HG02885 (cell line): Measurements from ENCODE around the gene PRSS22.

Source experiments
- ATAC-seq: cut with Tn5 transposase; IDR thresholded peaks from one replicate; pipeline ENCODE4 v1.9.1; 2021; ENCODE audit warnings: mild to moderate bottlenecking; ENCODE audit not compliant: unreplicated experiment, poor library complexity

Gene PRSS22

DNA sequence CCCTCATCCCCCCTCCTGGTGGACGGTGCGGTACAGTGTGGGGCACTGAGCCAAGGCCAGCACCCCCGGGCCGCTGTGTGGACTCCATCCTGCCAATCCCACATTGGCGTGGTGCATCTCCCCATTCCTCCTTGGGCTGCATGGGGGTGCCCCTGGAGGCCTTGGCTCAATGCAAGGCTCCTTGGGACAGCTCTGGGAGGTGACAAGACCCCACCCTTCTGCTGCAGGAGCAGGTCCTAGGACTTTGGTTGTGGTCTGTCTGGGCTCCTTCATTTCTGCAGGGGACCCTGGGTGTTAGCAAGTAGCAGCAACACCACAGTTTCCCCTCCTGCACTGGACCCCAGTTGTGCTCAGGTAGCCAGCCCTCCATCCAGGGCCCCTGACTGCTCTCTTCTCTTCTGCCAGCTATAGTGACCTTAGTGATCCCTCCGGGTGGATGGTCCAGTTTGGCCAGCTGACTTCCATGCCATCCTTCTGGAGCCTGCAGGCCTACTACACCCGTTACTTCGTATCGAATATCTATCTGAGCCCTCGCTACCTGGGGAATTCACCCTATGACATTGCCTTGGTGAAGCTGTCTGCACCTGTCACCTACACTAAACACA is 39.6 kb downstream of the PRSS22 start:
- no peak for ATAC-seq

GRCh38 chr16:2817340-2818271 is 40.4 kb downstream of the PRSS22 start:
- ATAC-seq = no peak

- no peak for ATAC-seq
Measured at GRCh38 chr16:2816751-2817339, 41.1 kb downstream of the PRSS22 start, which contains the start of gene PRSS21. PRSS21 (plus strand) TSS chr16:2817237; CDS start chr16:2817269, 32 bp downstream.

DNA sequence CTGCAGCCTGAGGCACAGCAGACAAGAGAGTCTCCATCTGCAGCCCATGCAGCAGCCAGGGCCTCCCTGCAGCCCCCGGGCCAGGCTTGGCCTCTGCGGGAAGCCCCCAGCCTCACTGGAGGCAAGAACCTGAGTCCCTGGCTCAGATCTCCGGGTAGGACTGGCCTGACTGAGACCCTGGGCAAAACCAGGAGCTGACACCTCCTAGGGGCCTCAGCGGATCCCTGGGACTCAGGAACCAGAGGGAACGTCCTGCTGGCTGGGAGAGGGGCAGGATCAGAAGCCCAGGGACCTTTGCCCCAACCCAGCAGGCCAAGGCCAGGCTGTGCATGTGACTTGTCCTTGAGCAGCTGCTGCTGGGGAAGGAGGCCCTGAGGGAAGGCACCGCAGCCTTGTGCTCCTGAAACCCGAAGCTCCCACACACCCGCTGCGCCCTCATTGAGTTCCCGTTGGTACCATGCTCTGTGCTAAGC is 42.6 kb downstream of the PRSS22 start:
- ATAC-seq = no peak

DNA sequence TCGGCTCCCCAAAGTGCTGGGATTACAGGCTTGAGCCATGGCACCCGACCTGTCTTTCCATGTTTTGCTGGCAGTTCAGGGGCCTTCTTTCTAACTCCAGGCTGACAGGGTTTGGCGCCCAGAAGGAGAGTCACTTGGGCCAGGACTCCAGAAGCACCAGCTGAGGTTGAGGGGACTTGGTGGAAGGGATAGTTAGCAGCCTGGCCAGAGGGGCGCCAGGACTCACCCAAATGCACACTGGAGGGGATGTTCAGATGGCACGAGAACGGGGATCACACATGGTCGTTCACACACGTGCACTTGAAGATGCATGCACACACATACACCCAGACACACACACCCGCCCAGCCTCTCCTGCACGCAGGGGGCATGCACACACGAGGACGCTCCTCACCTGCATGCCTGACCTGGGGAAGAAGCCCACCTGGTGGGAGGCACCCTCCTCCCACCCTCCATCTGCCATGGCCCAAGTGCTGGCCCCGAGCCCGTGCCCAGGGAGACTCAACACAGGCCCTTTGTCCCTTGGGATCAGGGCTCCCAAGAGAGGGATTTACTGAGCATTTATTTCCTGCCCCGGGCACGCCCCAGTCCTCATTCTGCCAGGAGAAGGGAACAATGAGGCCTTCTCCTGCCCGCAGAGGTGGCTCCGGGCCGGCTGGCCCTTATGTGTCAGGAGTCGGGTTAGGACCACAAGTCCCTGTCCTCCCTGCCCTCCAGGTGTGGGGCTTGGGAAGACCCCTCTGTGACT is 43.2 kb downstream of the PRSS22 start:
- no peak for ATAC-seq

DNA sequence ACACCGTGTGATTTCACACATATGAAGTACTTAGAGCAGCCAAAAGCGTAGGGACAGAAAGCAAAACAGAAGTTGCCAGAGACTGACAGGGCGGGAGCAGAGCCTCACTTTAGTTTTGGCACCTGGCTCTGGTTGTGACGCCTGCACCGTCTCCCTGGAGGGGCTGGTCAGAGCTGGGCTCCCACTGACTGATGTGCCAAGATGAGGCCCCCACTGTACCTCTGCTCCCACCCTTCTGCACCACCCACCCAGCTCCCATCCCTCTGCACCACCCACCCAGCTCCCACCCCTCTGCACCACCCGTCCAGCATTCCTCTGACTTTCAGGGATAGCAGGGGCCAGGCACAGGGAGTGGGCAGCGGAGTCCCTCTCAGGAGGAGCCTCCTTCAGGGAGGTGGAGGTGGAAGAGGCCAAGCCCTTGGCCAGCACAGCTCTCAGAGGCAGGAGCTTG is 44.2 kb downstream of the PRSS22 start:
- ATAC-seq = no peak

DNA sequence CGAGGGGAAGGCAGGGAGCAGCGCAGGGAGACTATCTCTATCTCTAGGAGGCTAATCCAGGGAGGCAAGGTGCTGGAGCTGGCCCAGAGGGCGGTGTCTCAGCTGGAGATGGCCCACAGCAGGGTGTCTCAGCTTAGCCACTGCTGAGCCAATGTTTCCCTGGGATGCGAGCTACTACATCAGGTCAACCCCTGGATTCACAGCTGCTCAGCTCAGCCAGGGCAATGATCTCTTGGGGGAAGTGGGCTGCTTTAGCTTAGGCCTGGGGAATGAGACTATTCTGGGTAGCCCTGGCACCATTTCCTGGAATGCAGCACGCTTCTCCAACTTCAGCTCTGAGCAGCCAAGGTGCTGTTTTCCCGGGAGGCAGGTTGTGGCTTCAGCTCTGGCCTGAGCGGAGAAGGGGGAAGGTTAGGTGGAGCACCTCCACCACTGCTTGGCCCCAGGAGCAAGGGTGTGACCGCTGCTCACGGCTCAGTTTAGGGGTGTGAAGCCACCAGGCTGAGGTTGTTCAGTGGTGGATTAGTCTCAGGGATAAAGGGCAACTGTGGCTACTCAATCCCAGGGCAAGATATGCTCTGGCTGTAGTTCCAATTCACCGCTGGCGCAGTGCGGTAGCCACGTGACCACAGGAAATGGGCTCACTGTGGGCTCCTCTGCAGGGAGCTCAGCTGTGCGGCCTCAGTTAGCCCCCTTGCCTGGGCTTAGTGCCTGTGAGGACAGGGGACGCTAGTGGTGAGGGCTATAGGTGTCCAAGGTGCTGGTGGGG is 46.1 kb downstream of the PRSS22 start:
- ATAC-seq = no peak

GRCh38 chr16:2810651-2811050 is 47.3 kb downstream of the PRSS22 start:
- no peak for ATAC-seq

DNA sequence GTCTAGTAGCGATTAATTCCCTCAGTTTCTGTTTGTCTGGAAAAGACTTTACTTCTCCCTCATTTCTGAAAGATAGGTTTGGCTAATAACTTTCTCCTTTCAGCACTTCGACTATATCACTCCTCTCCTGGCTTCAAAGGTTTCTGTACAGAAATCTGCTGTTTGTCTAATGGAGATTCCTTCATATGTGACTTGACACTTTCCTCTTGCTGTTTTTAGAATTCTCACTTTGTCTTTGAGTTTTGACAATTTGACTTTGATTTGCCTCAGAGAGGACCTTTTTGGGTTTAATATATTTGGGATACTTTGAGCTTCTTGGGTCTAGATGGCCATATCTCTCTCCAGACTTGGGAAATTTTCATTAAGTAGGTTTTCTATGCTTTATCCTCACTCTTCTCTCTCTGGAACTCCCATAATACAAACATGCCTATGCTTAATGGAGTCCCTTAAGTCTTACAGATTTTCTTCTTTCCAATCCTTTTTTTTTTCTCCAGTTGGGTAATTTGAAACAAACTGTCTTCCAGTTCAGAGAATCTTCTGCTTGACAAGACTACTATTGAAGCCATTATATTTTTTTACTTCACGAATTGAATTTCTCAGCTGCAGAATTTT is 48.7 kb downstream of the PRSS22 start:
- ATAC-seq = no peak

GRCh38 chr16:2808181-2808580 is 49.8 kb downstream of the PRSS22 start:
- ATAC-seq = no peak

GRCh38 chr16:2806286-2806685 is 51.7 kb downstream of the PRSS22 start:
- no peak for ATAC-seq

- no peak for ATAC-seq
Measured at GRCh38 chr16:2804728-2805127, 53.2 kb downstream of the PRSS22 start.

DNA sequence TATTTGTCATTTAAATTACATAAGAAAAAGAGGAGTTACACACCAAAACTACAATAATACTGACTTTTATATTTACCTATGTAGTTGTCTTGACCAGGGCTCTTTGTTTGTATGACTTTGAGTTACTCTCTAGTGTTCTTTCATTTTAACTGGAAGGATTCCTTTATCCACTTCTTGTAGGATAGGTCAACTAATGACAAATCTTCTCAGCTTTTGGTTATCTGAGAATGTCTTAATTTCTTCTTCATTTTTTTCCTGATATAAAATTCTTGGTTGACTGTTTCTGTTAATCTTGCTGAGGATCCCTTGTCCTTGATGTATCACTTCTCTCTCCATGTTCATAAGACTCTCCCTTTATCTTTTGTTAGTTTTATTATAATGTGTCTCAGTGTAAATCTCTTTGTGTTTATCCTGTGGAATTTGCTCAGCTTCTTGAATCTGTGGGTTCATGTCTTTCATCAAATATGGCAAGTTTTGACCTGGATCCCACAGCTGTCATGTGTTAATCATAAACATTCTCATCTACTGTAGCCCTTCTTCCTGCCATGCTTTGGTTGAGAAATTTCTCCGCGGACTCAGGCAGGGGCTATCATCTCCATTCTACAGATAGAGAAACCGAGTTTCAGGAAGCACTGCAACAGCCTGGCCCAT is 54.3 kb downstream of the PRSS22 start:
- no peak for ATAC-seq
